Measurements from ENCODE around the gene LIMS3. TPM values are rescaled to one million over a fixed set of nuclear protein-coding genes. Genes with fewer than 3 reads are reported as not detected.
"Not testable (repeated sequence)": the region's sequence is repeated elsewhere in the genome, so short reads cannot be mapped to it uniquely, and the experiment has no call there.

Gene LIMS3, protein sequence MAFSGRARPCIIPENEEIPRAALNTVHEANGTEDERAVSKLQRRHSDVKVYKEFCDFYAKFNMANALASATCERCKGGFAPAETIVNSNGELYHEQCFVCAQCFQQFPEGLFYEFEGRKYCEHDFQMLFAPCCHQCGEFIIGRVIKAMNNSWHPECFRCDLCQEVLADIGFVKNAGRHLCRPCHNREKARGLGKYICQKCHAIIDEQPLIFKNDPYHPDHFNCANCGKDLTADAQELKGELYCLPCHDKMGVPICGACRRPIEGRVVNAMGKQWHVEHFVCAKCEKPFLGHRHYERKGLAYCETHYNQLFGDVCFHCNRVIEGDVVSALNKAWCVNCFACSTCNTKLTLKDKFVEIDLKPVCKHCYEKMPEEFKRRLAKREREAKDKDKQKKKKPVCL
- not detected for polyA plus RNA-seq (2012; ENCODE audit: missing spikeins)

DNA sequence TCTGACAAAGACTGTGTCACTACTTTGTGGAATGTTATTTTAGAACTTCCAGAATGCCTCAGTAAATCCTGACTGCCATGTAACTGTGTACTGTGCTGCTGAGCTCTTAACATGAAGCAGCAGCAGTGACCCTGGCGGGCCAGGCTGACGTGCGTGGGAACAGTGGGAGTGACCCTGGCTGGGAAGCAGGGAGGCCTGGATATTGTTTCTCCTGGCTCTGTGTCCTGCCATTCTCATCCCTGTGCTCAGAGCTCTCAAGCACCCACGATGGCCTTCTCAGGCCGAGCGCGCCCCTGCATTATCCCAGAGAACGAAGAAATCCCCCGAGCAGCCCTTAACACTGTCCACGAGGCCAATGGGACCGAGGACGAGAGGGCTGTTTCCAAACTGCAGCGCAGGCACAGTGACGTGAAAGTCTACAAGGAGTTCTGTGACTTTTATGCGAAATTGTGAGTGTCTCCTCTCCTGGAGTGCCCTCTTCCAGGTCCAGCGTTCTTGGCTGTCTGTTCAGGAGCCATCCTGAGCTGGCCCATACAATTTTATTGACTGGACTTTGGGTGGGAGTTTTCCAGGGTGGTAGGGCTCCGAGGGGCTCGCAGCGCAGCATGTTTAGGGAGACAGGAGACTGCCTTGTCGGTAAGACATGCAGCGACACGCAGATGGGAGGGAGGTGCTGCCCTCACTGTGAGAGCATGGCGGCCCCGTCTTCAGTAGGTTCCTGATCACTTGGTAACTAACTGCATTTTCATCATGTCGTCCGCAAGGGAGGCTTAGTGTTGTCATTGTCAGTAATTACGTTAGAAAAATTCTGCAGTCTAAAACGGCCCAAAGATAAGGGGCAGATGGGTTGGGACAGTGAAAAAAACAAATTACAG, at the start of gene LIMS3:
Gene LIMS3 (plus strand): TSS at position 227 of the 875 bp plus-strand sequence. CDS start 41 bp downstream, at position 268.
- not testable (repeated sequence) for FAIRE-seq; DNase-seq (ENCODE audit: insufficient read length)

DNA sequence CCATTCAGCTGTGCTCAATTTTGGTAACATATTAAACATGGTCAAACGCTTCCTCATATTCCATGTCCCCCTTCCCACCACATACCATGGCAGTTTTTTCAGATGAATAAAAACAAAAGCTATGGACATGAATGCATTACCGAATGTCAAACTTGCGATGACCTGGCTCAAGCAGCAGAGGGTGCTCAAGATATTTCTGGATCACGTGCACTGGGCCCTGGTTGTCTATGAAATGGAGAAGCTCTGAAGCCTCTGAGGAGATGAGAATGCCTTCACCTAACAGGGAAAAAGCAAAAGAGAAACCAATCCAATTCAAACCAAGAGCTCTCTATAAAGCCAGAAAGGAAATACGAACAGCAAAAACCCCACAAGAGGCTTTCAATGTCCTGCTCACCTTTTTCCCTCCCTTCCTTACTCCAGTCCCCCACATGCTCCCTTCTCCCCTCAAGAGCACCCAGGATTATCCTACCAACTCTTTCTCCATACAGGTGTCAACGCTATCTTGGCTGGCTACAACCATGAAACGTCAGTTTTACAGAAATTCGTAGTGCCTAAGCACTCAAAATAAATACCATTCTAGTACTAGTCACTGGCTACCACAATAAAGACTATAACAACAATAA, 27.2 kb upstream of the LIMS3 start:
- FAIRE-seq, result peak; percentile 68
- not testable (repeated sequence) for DNase-seq (ENCODE audit: insufficient read length)

DNA sequence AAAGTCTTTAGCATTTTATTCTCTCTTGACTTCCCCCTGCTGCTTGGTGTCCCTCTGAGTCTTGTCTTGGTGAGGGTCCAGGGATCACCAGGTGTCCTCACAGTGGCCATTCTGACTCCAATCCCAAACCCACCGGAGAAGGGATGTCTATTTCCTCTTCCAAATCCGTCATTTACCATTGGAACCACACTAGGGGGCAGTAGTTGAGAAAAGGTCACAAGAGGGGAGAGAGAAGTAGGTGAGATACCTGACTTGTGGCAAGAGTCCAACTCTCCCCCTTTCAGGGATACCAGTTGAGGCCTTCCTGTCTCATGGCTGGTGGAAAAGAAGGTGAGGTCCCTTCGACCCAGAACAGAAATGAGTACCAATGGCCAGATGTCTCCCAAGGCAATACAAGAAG, 21.9 kb upstream of the LIMS3 start:
- not testable (repeated sequence) for DNase-seq (ENCODE audit: insufficient read length); FAIRE-seq

DNA sequence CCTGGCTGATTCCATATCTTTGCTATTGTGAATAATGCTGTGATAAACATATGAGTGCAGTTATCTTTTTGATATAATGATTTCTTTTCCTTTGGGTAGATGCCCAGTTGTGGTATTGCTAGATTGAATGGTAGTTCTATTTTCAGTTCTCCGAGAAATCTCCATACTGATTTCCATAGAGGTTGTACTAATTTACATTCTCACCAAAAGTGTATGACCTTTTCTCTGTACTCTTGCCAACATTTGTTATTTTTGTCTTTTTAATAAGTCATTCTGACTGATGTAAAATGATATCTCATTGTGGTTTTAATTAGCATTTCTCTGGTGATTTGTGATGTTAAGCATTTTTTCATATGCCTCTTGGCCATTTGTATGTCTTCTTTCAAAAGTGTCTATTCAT, 16.4 kb upstream of the LIMS3 start:
- DNase-seq (ENCODE audit: insufficient read length); FAIRE-seq: not testable (repeated sequence)

DNA sequence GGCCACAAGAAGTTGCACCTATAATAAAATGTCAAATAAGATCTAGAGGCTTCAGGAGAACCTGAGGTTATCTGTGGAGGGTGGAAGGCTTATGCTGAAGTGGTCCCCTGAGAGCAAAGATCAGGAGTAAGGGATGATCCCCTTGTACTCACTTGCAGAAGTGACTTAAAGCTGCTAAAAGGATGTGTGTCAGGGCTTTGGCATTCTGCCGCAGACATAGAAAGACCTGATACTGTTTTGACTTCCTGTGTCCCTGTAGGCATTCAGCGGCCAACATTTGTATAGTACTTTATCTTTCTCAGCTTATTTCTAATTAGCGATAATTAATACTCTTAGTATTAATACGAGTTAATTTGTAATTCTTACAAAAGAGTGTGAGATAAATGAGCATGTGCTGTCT, 10.1 kb upstream of the LIMS3 start:
- not testable (repeated sequence) for DNase-seq (ENCODE audit: insufficient read length); FAIRE-seq

DNA sequence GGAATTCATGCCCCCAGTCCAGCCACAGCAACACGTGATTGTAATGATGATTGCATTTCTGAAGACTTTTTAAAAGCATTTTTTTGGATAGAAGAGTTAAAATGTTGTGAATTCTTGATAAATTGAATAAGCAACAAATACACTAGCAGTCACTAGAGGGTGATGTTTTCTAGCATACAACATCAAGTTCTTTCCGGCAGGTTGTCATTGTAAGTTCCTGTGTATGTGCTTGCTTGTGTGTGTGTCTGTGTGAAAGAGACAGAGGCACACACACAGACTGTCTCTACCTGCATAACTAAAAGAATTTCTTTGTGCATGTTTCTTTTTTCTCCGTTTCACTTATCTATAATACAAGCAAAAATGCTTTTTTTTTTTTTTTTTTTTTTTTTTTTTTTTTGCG, 8.6 kb upstream of the LIMS3 start:
- FAIRE-seq; DNase-seq (ENCODE audit: insufficient read length): not testable (repeated sequence)

DNA sequence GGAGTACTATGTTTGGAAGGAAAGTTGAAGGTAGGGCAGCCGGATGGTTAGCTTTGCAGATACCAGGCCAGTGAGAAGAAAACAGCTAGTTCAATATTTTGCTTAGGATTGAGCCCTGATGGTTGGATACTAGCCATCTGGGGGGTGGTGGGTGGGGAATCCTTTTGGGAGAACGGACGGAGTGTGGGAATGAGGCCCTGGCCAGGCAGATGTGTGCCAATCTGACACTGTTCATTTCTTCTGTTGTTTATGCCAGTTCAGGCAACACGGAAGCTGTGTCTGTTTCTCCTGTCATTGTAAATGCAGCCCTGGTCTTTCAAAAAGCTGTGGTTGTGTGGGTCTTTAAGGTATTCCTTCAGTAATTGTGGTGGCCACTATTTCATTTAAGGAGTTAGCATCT, 7.5 kb upstream of the LIMS3 start:
- not testable (repeated sequence) for FAIRE-seq; DNase-seq (ENCODE audit: insufficient read length)

DNA sequence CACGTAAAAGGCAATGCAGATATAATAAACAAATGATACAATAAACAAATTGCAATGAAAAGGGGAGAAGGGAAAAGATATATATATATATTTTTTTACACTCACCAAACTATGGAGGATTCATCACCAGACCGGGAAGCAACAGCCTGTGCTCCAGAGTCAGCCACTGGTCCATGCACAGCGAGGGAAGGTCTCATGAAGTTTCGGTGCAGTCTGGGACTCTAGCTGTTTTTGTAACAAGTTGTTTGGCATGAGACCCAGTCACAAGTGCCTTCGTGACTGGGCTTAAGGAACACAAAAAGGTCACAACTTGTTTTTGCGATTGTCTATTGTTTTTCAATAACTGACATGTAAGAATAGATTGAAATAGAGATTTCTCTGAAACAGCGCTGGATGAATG, 4.8 kb upstream of the LIMS3 start:
- FAIRE-seq; DNase-seq (ENCODE audit: insufficient read length): not testable (repeated sequence)

DNA sequence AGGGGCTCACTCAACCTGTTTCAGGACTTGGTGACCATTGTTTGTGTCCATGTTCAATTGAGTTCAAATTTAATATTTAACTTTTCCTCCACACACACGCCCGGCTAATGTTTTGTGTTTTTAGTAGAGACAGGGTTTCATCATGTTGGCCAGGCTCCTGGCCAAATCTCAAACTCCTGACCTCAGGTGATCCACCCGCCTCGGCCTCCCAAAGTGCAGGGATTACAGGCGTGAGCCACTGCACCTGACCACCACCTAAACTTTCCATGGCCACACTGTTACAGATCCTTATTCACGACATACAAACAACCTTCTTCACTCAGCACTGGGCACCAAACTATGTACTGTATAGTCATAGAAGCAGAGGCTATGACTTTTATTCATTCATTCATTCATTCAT, 4.3 kb upstream of the LIMS3 start:
- DNase-seq (ENCODE audit: insufficient read length); FAIRE-seq: not testable (repeated sequence)

DNA sequence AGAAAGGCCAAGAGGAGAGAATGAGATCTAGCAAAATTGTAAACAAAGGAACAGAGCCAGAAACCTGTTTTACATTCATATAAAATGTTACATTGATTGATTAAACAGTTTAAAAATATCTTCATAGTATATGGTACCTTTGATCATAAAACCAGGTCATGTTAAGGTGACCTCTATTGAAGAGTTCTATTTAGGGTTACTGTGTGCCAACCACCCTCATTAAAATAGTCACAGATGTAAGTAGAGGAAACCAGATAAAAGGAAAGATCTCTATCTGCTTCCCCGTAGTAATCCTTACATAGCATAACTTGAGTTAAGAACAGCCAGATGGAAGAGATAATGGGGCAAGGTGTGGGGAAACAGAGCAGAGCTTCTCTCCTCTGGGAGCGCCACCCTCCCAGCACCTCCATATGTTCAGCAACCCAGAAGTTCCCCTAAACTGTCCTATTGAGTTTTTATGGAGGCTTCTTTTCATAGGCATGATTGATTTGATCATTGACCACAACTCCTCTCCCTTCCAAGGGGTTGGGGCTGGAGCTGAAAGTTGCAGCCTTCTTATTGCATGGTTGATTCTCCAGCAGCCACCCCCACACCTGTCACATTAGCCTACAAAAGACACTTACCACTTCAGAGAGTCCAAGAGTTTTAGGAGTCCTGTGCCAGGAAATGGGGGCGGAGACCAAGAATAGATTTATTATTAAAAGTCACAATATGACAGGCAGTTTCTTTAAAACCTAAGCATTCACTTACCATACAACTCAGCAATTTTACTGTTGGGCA, 3.2 kb upstream of the LIMS3 start:
- DNase-seq (ENCODE audit: insufficient read length); FAIRE-seq: not testable (repeated sequence)

DNA sequence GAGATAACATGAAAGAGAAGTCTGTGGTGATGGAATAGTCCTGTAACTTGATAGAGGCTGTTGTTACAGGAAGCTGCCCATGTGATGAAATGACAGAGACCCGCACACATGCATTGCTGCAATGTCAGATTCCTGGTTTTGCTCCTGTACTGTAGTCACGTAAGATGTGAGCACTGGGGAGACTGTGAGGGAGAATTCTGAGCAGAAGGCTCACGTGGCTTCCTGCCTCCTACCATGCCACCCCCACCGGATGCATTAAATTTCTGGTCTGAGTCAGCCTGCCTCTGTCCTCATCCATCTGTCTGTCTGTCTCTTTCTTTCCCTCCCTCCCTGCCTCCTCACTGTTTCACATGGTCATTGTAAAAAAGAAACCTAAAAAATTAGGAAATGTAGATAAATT, 2.3 kb upstream of the LIMS3 start:
- DNase-seq (ENCODE audit: insufficient read length); FAIRE-seq: not testable (repeated sequence)

DNA sequence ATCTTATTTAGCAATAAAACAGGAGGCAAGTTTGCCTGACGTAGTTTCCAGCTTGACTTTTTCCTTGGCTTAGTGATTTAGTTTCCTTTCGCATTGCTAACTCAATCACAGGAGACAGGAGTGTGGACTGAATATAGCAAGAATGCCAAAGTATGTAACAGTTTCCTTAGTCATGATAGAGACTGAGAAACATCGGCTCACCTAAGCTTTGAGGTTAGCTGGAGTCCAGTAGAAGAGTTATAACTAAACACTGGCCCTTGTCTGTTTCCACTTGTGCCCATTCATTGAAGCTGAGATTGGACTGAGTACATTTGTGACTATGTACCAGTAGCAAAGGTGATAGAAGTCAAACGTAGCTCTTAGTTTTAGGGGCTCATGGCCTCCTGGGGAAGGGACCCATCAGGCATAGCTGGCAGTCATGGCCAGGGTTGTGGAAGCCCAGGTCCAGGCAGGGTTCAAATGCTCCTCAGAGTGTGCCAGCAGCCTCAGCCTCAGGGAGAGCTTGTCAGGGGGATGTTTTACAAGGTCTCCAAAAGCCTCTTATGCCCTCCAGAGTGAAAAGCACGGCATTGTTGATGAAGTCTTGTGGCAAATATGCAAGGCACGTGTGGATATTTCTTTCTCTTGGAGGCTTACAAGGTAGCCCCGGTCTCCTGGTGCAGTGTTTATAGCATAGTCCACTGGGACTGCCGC, 573 bp upstream of the LIMS3 start:
- not testable (repeated sequence) for FAIRE-seq; DNase-seq (ENCODE audit: insufficient read length)

DNA sequence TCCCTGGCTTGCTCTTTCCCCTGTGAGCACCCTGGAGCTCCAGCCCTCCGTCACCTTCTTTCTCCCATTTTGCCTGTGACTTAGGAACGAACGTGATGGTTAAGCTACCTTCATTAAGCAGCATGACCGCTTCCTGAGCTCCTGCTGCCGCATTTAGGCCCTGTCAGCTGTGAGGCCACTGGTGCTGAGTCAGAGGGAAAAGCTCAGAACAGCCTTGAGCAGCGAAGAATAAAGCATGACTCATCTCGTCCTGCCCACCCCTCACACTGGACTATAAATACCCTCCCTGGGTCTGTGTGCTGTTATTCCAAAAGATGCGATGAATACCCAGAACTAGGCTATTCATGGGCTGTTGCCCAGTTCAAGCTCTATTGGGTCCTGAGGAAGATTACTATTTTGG, 7.3 kb downstream of the LIMS3 start:
- FAIRE-seq; DNase-seq (ENCODE audit: insufficient read length): not testable (repeated sequence)

DNA sequence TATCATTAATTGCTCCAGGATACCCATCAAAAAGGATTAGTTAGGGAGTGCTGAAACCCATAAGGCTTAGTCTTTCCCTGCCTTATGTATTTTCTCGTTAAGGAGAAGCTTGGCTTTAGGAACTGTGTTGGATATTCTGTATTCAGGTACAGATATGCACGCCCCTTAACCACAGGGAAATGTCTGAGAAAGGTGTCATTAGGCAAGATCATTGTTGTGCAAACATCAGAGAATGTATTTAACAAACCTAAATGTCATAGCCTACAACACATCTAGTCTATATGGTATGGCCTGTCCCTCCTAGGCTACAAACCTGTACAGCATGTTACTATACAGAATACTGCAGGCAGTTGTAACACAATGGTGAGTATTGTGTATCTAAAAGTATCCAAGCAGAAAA, 10.1 kb downstream of the LIMS3 start:
- DNase-seq (ENCODE audit: insufficient read length), result not testable (repeated sequence)

DNA sequence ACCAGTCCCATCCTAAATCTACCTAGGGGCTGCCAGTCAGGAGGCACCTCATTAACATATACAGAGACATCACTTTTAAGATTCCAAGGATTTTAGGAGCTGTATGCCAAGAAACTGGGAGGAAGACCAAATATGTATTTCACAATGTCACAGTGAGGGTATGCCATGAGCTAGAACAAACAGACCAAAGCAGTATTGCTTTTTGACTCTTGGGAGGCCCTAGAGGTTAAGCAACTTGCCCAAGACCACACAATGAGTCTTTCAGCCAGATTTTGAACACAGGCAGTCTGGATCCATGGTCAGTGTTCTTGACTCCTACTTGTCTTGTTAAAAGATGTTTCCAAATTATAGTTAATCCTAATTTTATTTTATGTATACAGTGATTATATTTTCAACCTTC, 12.3 kb downstream of the LIMS3 start:
- not testable (repeated sequence) for FAIRE-seq; DNase-seq (ENCODE audit: insufficient read length)

More for the DNA sequence above, 10.1 kb downstream of the LIMS3 start:
- FAIRE-seq, result not testable (repeated sequence)

DNA sequence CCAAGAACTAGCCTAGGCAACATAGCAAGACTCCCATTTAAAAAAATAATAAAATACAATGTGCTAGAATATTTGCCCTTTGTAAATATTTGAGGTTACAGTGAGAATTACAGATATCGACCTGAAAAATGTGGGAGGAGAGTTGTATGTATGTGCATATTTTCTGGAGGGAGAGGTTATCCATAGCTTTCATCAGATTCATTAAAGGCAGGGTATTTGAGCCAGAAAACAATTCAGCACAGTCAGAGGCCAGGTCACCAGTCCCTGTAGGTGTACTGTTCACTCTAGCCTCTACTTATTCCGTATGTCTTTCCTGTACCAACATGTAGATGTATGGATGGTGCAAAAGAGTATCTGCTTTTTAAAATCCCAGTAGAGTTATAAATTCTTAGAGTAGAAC, 15.4 kb downstream of the LIMS3 start:
- FAIRE-seq; DNase-seq (ENCODE audit: insufficient read length): not testable (repeated sequence)

DNA sequence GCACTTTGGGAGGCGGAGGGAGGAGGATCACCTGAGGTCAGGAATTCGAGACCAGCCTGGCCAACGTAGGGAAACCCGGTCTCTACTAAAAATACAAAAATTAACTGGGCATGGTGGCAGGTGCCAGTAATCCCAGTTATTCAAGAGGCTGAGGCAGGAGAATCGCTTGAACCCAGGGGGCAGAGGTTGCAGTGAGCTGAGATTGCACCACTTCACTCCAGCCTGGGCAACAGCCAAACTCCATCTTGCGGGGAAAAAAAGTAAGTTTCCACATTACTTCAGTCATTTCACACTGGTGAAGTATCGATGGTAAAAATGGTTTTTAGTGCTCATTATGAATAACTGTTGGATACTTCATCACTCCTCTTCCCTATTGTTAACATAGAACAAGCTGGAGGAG, 16.1 kb downstream of the LIMS3 start:
- FAIRE-seq; DNase-seq (ENCODE audit: insufficient read length): not testable (repeated sequence)

DNA sequence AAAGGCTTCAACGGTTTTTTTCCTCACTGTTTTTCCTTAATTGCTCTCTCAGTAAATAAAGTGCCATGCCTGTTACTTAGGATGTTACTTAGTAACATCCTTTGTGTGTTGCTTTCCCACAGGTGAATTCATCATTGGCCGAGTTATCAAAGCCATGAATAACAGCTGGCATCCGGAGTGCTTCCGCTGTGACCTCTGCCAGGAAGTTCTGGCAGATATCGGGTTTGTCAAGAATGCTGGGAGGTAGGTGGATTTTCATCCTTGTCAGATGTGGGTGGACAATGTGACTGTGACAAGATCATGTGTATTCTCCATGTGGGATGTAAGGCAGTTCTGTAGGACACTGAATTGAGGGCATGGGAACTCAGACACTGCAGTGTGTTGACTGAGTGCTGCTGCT, 17.3 kb downstream of the LIMS3 start:
- FAIRE-seq; DNase-seq (ENCODE audit: insufficient read length): not testable (repeated sequence)

DNA sequence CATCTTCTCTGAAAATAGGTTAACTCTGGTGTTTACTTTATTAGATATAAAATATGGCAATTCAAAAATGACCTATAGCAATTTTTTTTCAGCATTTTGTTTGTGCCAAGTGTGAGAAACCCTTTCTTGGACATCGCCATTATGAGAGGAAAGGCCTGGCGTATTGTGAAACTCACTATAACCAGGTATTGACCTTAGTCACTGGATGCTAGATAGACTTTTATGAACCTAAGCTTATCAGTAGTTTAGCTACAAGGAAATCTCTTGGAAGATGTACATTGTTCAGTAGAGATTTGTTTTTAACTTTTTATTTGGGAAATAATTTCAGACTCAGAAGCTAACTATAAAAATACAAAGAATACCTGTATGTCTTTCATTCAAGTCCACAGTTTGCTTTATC, 21.7 kb downstream of the LIMS3 start:
- not testable (repeated sequence) for DNase-seq (ENCODE audit: insufficient read length); FAIRE-seq
